K562 treated with DMSO at 1 percent for 24 hours (cell line): ENCODE measurements around the gene LNP1. TPM values are rescaled to one million over a fixed set of nuclear protein-coding genes. Genes with fewer than 3 reads are reported as not detected.

Source experiments
- total RNA-seq: library from RNA; unstranded; fragments of 300-600 nt; gene quantifications from 2 replicates; pipeline ENCODE4 v1.2.3, GENCODE V29; 2022; ENCODE audit warnings: low read depth; ENCODE audit not compliant: insufficient read depth

Gene LNP1
- total RNA-seq, result 3.1 and 3.6 TPM in 2 replicates

GRCh38 chr3:100400780-100401673 is at the start of gene LNP1, which contains the start of gene TOMM70:
TSS of gene LNP1 (plus strand) at chr3:100401539. CDS start at chr3:100429730, 28,191 bp downstream.
TSS of gene TOMM70 (minus strand) at chr3:100401089. CDS start at chr3:100400949, 140 bp downstream.

GRCh38 chr3:100492059-100493006 is 91.0 kb downstream of the LNP1 start, which contains the start of gene TMEM45A:
TSS of gene TMEM45A (plus strand) at chr3:100492619. CDS start at chr3:100555212, 62,593 bp downstream.

Other genes starting within 250 kb of the LNP1 start
- 10.2 and 16.8 TPM in 2 replicates for gene TBC1D23, start 140.5 kb upstream of the LNP1 start, total RNA-seq
- gene NIT2, start 66.8 kb upstream of the LNP1 start, total RNA-seq, result 15.9 and 19.5 TPM in 2 replicates
- 17.4 and 19.8 TPM in 2 replicates for gene TOMM70, start 450 bp upstream of the LNP1 start, total RNA-seq
- 1.9 and 3.8 TPM in 2 replicates for gene TMEM45A, start 91.1 kb downstream of the LNP1 start, total RNA-seq
- gene ADGRG7, start 208.1 kb downstream of the LNP1 start, total RNA-seq, result not detected in 2 replicates